GM12878 (cell line): ENCODE measurements around the gene FABP7. TPM values are rescaled to one million over a fixed set of nuclear protein-coding genes. Genes with fewer than 3 reads are reported as not detected.
"Not testable (repeated sequence)": the region's sequence is repeated elsewhere in the genome, so short reads cannot be mapped to it uniquely, and the experiment has no call there.

Experiments used
- ATAC-seq: fragments of 200-7000 bp; cut with Tn5 transposase; 3 replicates; pipeline ENCODE4 v1.9.1; 2020; ENCODE audit warnings: mild to moderate bottlenecking, moderate library complexity
- BruUV-seq: library from RNA; stranded (reverse); fragments of 400-500 nt; replicated peaks from 2 replicates; lab custom pipeline; 2021; lab: Mats Ljungman, UMichigan
- CTCF ChIA-PET: fragments of 300-600 bp; sonication (Branson Sonifier 250); formaldehyde crosslinking; extraction: SDS; loops from one replicate; lab custom pipeline; 2021; ENCODE audit warnings: inconsistent platforms; lab: Yijun Ruan, JAX
- POLR2A ChIA-PET: fragments of 350-600 bp; formaldehyde crosslinking; extraction: SDS; loops from one replicate; lab custom pipeline; 2021; ENCODE audit warnings: inconsistent platforms; lab: Charles Lee
- RAD21 ChIA-PET: fragments of 300-600 bp; sonication (Branson Sonifier 250); formaldehyde crosslinking; loops from one replicate; lab custom pipeline; 2023; ENCODE audit warnings: antibody characterized with exemption; ENCODE audit not compliant: unreplicated experiment; lab: Charles Lee
- SMC1A ChIA-PET: fragments of 300-600 bp; sonication (Branson Sonifier 250); formaldehyde crosslinking; loops from one replicate; lab custom pipeline; 2023; ENCODE audit not compliant: unreplicated experiment, uncharacterized antibody; lab: Charles Lee
- DNase-seq: peaks from one replicate; pipeline ENCODE4 v3.0.0-alpha.2; 2011; ENCODE audit warnings: low read depth, low spot score
- FAIRE-seq: peaks from 3 replicates; lab custom pipeline; 2011; peaks lifted over from hg19 to GRCh38; lab: Jason Lieb, UNC
- H2AFZ ChIP-seq: 2 replicates; pipeline ENCODE4 v1.6.0; 2011; ENCODE audit warnings: low read depth, low read length, control low read depth; ENCODE audit not compliant: control insufficient read depth
- H3K27ac ChIP-seq: 2 replicates; pipeline ENCODE4 v1.5.1; 2011; ENCODE audit warnings: control low read depth; ENCODE audit not compliant: control insufficient read depth, insufficient read depth
- H3K27me3 ChIP-seq, 2 experiments: replicated peaks in 1 of 2; 2 replicates each; pipeline versions ENCODE4 v1.6.0 to v1.6.1; 2011; ENCODE audit warnings: low read length in 1 of 2; ENCODE audit not compliant: control insufficient read depth in 2 of 2, insufficient read depth in 2 of 2
- H3K36me3 ChIP-seq, 2 experiments: 2 replicates each; pipeline ENCODE4 v1.5.1; 2011; ENCODE audit warnings: low read length in 1 of 2; ENCODE audit not compliant: control insufficient read depth in 2 of 2, insufficient read depth in 2 of 2
- H3K4me1 ChIP-seq: 2 replicates; pipeline ENCODE4 v1.6.1; 2011; ENCODE audit warnings: mild to moderate bottlenecking, low read length, moderate library complexity, mixed read lengths; ENCODE audit not compliant: control insufficient read depth, insufficient read depth
- H3K4me2 ChIP-seq: 2 replicates; pipeline ENCODE4 v1.6.0; 2011; ENCODE audit warnings: control low read depth; ENCODE audit not compliant: control insufficient read depth, insufficient read depth
- H3K4me3 ChIP-seq: fragments of 200-600 bp; sonication (generic); 2 replicates; pipeline ENCODE4 v1.5.1; 2016
- H3K79me2 ChIP-seq: 2 replicates; pipeline ENCODE4 v1.6.0; 2011; ENCODE audit warnings: low read length; ENCODE audit not compliant: control insufficient read depth, insufficient read depth
- H3K9ac ChIP-seq: 2 replicates; pipeline ENCODE4 v1.8.0; 2011; ENCODE audit warnings: low read length, control low read depth, mixed read lengths; ENCODE audit not compliant: control insufficient read depth, insufficient read depth
- H3K9me3 ChIP-seq: replicated peaks from 3 replicates; pipeline ENCODE4 v1.5.1; 2011; ENCODE audit warnings: mild to moderate bottlenecking, low read length; ENCODE audit not compliant: control insufficient read depth, insufficient read depth
- H4K20me1 ChIP-seq: 2 replicates; pipeline ENCODE4 v1.6.0; 2011; ENCODE audit not compliant: control insufficient read depth, insufficient read depth
- WGBS: methylation state at CpG from one replicate; pipeline ENCODE4 v1.1.6; 2016; ENCODE audit warnings: low lambda C conversion rate; ENCODE audit not compliant: insufficient replicate concordance, insufficient coverage; ENCODE audit errors: missing lambda C conversion rate; 5-methylcytosine and 5-hydroxymethylcytosine counted together
- in situ Hi-C: fragments of 300-500 bp; cut with MboI; formaldehyde crosslinking; loops from 9 replicates; pipeline ENCODE4 v1.14.3; 2018; ENCODE audit warnings: mixed read lengths
- intact Hi-C: fragments of 100-400 bp; cut with micrococcal nuclease; formaldehyde crosslinking; loops from one replicate; pipeline ENCODE4 v1.14.2; 2022; ENCODE audit not compliant: unreplicated experiment
- polyA plus RNA-seq, 11 experiments: library from polyadenylated mRNA; depleted of rRNA in 4 of 11; unstranded in 6 of 11; stranded (reverse) in 5 of 11; fragments of >200 nt; fragmentation: Nextera tagmentation in 4 of 11; fragmentation: Illumina TruSeq in 1 of 11; extraction: Ambion mirVana in 4 of 11; extraction: Trizol in 1 of 11; gene quantifications; 1 replicate in 1 of 11; 2 replicates in 10 of 11; pipeline versions ENCODE4 v1.2.1 to v1.2.3, GENCODE V29; 2011 to 2016; ENCODE audit warnings: inconsistent platforms in 2 of 11, missing spikeins in 2 of 11, low read depth in 1 of 11
- total RNA-seq, 4 experiments: library from RNA; depleted of rRNA in 3 of 4; stranded (reverse); fragments of >200 nt in 3 of 4; fragmentation: Illumina TruSeq in 1 of 4; extraction: Trizol in 1 of 4; gene quantifications; 2 replicates each; pipeline versions ENCODE4 v1.2.1 to v1.2.3, GENCODE V29; 2013 to 2021
- TF ChIP-seq, protein P1 (sequence below), 3 experiments: IDR thresholded peaks in 2 of 3; conservative IDR thresholded peaks in 1 of 3; 2 replicates each; pipeline ENCODE4 v1.5.1; 2011; ENCODE audit warnings: low read depth in 3 of 3, low read length in 3 of 3, mild to moderate bottlenecking in 3 of 3, control low read depth in 2 of 3, moderate library complexity in 2 of 3, inconsistent platforms in 1 of 3, mixed read lengths in 1 of 3; ENCODE audit not compliant: control insufficient read depth in 2 of 3, insufficient read depth in 1 of 3; ENCODE audit errors: extremely low read depth in 1 of 3

FABP7 gene
- total and polyA plus RNA-seq, 10 of the 15 experiments (the other 5 are each of a cell fraction or from before 2014, with no cell fraction given), result not detected

DNA sequence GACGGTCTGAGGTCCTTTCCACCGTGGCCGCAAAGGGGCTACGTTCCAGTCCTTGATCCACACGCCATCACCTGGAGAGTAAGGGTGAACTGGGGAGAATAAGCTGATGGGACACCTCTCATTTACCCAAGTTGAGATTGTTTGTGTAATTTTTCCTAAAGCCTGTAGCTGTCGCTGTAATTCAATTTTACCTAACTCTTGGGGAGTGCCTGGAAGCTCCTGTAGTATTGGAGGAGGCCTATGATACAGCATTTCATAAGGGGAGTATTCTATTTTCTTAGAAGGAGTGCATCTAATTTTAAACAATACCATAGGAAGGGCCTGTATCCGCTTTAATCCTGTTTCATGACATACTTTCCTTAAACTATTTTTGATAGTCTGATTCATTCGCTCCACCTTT lies 35.3 kb upstream of the FABP7 start:
- TF ChIP-seq, protein P1, sequence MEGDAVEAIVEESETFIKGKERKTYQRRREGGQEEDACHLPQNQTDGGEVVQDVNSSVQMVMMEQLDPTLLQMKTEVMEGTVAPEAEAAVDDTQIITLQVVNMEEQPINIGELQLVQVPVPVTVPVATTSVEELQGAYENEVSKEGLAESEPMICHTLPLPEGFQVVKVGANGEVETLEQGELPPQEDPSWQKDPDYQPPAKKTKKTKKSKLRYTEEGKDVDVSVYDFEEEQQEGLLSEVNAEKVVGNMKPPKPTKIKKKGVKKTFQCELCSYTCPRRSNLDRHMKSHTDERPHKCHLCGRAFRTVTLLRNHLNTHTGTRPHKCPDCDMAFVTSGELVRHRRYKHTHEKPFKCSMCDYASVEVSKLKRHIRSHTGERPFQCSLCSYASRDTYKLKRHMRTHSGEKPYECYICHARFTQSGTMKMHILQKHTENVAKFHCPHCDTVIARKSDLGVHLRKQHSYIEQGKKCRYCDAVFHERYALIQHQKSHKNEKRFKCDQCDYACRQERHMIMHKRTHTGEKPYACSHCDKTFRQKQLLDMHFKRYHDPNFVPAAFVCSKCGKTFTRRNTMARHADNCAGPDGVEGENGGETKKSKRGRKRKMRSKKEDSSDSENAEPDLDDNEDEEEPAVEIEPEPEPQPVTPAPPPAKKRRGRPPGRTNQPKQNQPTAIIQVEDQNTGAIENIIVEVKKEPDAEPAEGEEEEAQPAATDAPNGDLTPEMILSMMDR (IDR thresholded peaks at IDR 0.05 in 2 of 3, conservative IDR thresholded peaks at IDR 0.05 in 1 of 3; ENCODE audit: control insufficient read depth in 2 of 3, extremely low read depth in 1 of 3, insufficient read depth in 1 of 3, low read depth in 3 of 3, low read length in 3 of 3), result peak; percentile 20 to 37 (median 21); a peak in 4 of 6 replicates
- H3K4me2 ChIP-seq, in situ Hi-C loops, H4K20me1 ChIP-seq, BruUV-seq, H3K79me2 ChIP-seq, H3K4me1 ChIP-seq, H3K27me3 ChIP-seq, H3K36me3 ChIP-seq, H2AFZ ChIP-seq, FAIRE-seq, POLR2A ChIA-PET, DNase-seq, H3K9me3 ChIP-seq, H3K9ac ChIP-seq, H3K27ac ChIP-seq, H3K4me3 ChIP-seq: not testable (repeated sequence)
- peak; percentile 51; the same call in 1 of the 3 replicates for ATAC-seq
- 23% methylated on average over 8 of the region's 8 CpGs for WGBS
- ChIA-PET CTCF (interaction anchor here (0.7 to 23.5 kb wide), 23 partner anchors 10 to 214 kb away, joined by 3 to 640 read pairs (median 5); partner anchors contain the start of gene SMPDL3A), RAD21 (interaction anchor here (0.9 to 5.0 kb wide), 14 partner anchors 11 to 125 kb away, joined by 3 to 103 read pairs (median 5); partner anchors contain the start of genes FABP7 and SMPDL3A), SMC1A (interaction anchor here (0.7 to 12.2 kb wide), 17 partner anchors 9 to 102 kb away, joined by 3 to 177 read pairs (median 6); partner anchors contain the start of gene SMPDL3A)
- intact Hi-C loops, result loop anchor here (1.0 kb wide), 1 partner anchor 95 kb away; no protein-coding TSS in a partner anchor

DNA sequence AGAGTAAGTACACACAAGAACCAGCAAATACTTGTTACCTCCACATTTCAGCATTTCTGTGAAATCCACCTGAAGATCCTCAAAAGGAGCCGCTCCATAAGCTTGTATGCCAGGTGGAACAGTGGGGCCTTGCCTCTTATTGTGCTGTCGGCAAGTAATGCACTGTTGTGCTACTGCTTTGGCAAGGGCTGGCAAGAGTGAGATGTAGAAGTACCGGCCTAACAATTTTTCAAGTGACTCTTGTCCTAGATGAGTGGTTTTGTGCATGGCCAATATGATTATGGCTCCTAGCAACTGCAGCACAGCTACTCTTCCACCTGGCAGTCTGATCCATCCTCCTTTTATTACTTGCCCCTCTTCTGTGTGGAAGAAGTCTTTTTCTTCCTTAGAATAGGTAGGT lies 34.7 kb upstream of the FABP7 start:
- H3K36me3 ChIP-seq, BruUV-seq, H3K4me2 ChIP-seq, H2AFZ ChIP-seq, H4K20me1 ChIP-seq, DNase-seq, H3K79me2 ChIP-seq, FAIRE-seq, H3K4me1 ChIP-seq, H3K9me3 ChIP-seq, H3K9ac ChIP-seq, H3K27me3 ChIP-seq, ATAC-seq, H3K4me3 ChIP-seq, H3K27ac ChIP-seq, POLR2A ChIA-PET: not testable (repeated sequence)
- 64% methylated on average over 3 of the region's 3 CpGs for WGBS
- ChIA-PET SMC1A (interaction anchor here (0.7 to 12.2 kb wide), 18 partner anchors 9 to 253 kb away, joined by 3 to 177 read pairs (median 6); partner anchors contain the start of gene SMPDL3A), CTCF (interaction anchor here (0.7 to 23.5 kb wide), 23 partner anchors 9 to 970 kb away, joined by 3 to 640 read pairs (median 5); partner anchors contain the start of gene SMPDL3A), RAD21 (interaction anchor here (0.8 to 5.0 kb wide), 10 partner anchors 12 to 253 kb away, joined by 3 to 103 read pairs (median 10); partner anchors contain the start of gene SMPDL3A)
- in situ Hi-C loops, result loop anchor here (5.0 kb wide), 1 partner anchor 92 kb away; no protein-coding TSS in a partner anchor
- intact Hi-C loops, result loop anchor here (1.0 kb wide), 1 partner anchor 94 kb away; no protein-coding TSS in a partner anchor
